Muscle layer of colon (tissue), 2 donors: Measurements from ENCODE around the gene EPHA2.
"Not testable (repeated sequence)": the region's sequence is repeated elsewhere in the genome, so short reads cannot be mapped to it uniquely, and the experiment has no call there.

Experiments used
- H3K27ac ChIP-seq: one replicate; pipeline ENCODE4 v1.7.0; 2013; ENCODE audit warnings: low read depth, mild to moderate bottlenecking, low read length, moderate library complexity
- H3K27me3 ChIP-seq, 2 donors: one replicate each; pipeline ENCODE4 v1.7.0; 2013; ENCODE audit warnings: low read length in 2 of 2, mild to moderate bottlenecking in 2 of 2; ENCODE audit not compliant: insufficient read depth in 2 of 2, control insufficient read depth in 1 of 2
- H3K36me3 ChIP-seq: one replicate; pipeline ENCODE4 v1.7.0; 2013; ENCODE audit warnings: mild to moderate bottlenecking, low read length; ENCODE audit not compliant: insufficient read depth
- H3K4me1 ChIP-seq: one replicate; pipeline ENCODE4 v1.7.0; 2013; ENCODE audit warnings: mild to moderate bottlenecking, low read length; ENCODE audit not compliant: insufficient read depth
- H3K4me3 ChIP-seq, 2 donors: one replicate each; pipeline ENCODE4 v1.7.0; 2013; ENCODE audit warnings: low read length in 2 of 2, low read depth in 1 of 2, mild to moderate bottlenecking in 1 of 2, moderate library complexity in 1 of 2
- H3K9ac ChIP-seq: one replicate; pipeline ENCODE4 v1.7.0; 2013; ENCODE audit warnings: low read length
- H3K9me3 ChIP-seq: one replicate; pipeline ENCODE4 v1.7.0; 2013; ENCODE audit warnings: mild to moderate bottlenecking, low read length
- donor health status: abdominal sarcoma.
- donor health status: Adenocarcinoma of cecum.

EPHA2 gene

DNA sequence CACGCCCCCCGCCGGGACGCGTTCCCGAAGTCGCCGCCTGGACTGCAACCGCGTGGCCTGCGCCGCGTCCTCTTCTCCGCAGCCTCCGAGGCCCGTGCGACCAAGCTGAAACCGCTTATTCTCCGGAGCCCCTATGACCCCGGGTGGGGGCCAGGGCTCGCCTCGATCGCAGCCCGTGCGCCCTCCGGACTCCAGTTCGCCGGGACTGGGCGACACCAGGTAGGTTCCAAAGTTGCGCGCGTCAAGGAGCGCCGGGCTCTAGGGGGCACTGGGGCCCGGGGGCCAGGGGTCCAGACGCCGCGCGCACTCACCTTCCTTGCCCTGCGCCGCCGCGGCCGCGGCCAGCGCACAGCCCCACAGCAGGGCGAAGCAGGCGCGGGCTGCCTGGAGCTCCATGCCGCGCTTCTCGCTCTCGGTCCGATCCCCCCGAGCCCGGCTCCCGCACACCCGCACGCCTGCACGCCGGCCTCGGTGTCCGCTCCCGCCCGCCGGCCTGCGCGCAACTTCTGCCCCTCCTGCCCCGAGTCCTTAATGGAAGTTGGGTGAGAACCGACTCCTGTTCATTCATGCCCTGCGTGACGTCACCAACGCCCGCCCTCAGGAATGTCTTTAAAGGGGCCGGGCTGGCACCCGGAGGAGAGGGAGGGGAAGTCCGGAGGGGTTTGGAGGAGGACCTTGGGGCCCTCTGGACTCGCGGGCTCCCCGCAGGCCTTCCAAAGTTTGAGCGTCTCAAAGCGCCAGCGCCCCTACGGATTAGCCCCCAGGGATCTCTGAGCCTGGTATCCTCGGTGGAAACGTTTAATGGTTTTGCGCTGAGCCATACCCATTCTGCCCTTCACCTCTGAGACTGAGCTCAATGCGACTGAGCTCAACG is at the start of gene EPHA2:
TSS of gene EPHA2 (minus strand) at position 533 of the 874 bp plus-strand sequence. CDS start at position 396, 137 bp downstream.
- Histone ChIP-seq H3K27ac (peak within 1 kb of the TSS; percentile 66), H3K36me3 (no peaks in the 10 kb centered on the region), H3K27me3 (no peaks in the 10 kb centered on the region), H3K9me3 (no peaks in the 10 kb centered on the region), H3K9ac (no peak within 1 kb of the TSS), H3K4me1 (peaks cover 30% of the 10 kb centered on the region), H3K4me3 (peak within 1 kb of the TSS; percentile 60 to 74)

DNA sequence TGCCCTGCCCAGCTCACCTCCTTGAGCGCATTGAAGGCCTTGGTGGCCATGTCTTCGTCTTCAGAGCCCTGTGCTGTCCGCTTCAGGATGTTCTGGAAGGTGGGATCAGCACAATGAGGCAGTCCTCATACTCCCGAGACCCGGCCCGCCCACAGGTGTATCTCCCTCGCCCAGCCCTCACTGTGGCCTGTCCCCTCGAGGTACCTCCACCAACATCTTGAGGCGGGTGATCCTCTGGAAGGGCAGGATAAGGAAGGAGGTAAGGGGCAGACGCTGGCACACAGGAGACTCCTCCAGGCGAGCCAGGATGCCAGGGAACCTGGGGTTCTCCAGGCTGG is 49.4 kb upstream of the EPHA2 start:
- peaks cover 5% of the 10 kb centered on the region for H3K4me1 ChIP-seq
- no peak overlapping the region for H3K9ac ChIP-seq
- no peaks in the 10 kb centered on the region for H3K27me3 ChIP-seq
- H3K27ac ChIP-seq, result no peak overlapping the region
- H3K9me3 ChIP-seq, result no peaks in the 10 kb centered on the region
- no peak overlapping the region for H3K4me3 ChIP-seq
- no peaks in the 10 kb centered on the region for H3K36me3 ChIP-seq

DNA sequence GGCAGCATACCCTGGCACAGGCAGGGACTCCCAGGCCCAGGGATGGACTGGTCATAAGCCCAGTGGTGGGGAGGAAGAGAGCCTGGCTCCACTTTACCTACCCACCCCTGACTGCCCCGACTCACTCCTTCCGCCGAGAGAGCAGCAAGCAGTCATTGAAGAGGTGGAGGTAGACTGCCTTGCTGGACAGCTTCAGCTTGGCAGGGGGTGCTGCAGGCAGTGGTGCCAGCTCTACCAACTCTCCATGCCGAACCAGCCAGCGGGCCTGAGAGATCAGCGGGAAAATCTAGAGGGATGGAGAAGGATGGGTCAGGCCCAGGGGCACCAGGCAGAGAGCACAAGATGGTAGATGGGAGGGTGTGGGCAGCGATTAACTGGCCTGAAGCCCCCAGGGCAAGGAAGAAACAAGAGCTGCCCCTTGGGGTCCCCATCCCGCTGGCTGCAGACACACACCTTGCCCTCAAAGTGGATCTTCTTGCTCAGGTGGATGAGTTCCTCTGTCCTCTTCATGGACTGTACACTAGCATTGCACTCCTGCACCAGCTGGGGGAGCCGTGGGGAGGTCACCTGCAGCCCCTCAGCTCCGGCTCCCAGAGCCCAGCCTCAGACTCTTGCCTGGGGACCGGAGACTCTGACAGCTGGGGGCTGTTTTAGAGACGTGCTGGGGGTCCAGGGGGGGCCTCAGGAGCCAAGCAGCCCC is 48.9 kb upstream of the EPHA2 start:
- no peak overlapping the region for H3K27ac ChIP-seq
- no peaks in the 10 kb centered on the region for H3K9me3 ChIP-seq

DNA sequence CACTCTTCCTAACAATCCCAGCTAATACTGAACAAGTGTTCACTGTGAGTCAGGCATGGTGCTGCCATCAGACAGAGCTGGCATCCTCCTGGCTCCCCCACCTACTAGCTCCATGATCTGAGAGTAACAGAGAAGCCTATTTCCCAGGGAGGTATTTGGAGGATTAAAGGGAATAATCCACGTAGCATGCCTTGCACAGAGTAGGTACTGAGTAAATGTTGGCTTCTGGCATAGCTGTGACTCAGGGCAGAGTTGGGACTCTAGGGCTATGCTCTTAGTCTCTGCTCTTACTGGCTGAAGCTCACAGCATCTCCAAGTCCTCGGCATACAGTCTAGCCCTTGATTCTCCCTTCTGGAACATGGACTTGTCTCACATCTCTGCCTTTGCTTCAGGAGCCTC is 48.3 kb upstream of the EPHA2 start:
- H3K27me3 ChIP-seq, result no peaks in the 10 kb centered on the region
- no peaks in the 10 kb centered on the region for H3K9me3 ChIP-seq
- H3K9ac ChIP-seq, result no peak overlapping the region
- no peak overlapping the region for H3K27ac ChIP-seq
- H3K36me3 ChIP-seq, result no peaks in the 10 kb centered on the region
- no peak overlapping the region for H3K4me3 ChIP-seq
- H3K4me1 ChIP-seq, result peaks cover 5% of the 10 kb centered on the region

More for the DNA sequence above, 48.9 kb upstream of the EPHA2 start:
- H3K27me3 ChIP-seq, result no peaks in the 10 kb centered on the region
- H3K36me3 ChIP-seq, result no peaks in the 10 kb centered on the region
- no peak overlapping the region for H3K4me3 ChIP-seq
- H3K9ac ChIP-seq, result no peak overlapping the region
- H3K4me1 ChIP-seq, result peaks cover 5% of the 10 kb centered on the region

DNA sequence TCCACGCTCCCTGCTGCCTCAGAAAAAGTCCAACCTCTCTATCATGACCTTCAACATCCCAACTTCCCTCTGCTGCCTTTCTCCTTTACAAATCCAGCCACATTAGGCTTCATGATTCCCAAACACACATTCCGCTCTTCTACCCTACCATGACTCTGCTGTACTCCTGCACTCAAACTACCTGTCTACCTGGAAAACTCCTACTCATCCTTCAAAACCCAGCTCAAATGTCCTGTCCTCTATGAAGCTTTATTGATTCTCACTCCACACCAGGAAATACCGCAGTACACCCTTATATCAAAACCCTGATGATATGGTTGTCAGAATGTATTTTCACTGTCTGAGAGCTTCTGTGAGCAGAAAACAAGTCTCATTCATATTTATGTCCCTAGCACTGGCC is 47.7 kb upstream of the EPHA2 start:
- no peak overlapping the region for H3K4me3 ChIP-seq
- no peaks in the 10 kb centered on the region for H3K27me3 ChIP-seq
- H3K9ac ChIP-seq, result no peak overlapping the region
- H3K4me1 ChIP-seq, result peaks cover 5% of the 10 kb centered on the region
- H3K9me3 ChIP-seq, result no peaks in the 10 kb centered on the region
- H3K36me3 ChIP-seq, result no peaks in the 10 kb centered on the region
- H3K27ac ChIP-seq, result no peak overlapping the region

DNA sequence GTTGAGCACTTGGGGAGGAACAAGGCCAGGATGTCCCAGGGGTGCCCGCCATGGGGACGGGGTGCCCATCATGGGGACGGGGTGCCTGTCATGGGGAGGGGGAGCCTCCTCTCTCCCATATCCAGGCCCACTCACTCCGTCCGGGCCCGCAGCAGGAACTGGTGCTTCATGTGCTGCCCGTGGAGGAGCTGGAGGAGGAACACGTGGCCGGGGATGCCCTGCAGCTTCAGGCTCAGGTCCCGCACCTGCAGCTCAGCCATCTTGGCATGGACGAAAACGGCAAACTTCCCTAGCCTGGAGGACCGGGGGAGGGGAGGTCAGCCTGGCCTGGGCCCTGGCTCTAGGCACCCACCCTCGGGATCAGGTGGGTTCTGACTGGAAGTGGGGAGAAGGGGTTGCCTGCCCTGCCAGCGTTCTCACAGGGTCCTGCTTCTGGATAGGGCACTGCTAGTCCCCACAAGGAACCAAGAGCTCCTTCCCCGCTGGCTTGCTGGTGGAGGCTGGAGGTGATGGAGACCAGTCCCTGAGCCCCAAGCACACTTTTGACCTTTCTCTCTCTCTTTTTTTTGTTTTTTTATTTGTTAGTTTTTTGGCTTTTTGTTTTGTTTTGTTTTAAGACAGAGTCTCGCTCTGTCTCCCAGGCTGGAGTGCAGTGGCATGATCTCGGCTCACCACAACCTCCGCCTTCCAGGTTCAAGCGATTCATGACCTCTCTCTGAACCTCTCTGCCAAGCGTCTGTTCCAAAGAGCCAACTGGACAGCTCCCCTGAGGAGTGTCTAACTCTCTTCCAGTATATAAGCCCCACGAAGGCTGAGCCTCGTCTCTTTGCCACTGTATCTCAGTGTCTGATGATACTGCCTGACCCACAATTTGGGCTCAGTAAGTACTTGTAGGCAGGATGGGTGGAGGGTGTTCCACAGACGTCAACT is 46.7 kb upstream of the EPHA2 start:
- Histone ChIP-seq H3K27ac (no peak overlapping the region), H3K4me1 (peaks cover 5% of the 10 kb centered on the region), H3K36me3 (no peaks in the 10 kb centered on the region), H3K27me3 (no peaks in the 10 kb centered on the region), H3K4me3 (no peak overlapping the region), H3K9ac (no peak overlapping the region), H3K9me3 (no peaks in the 10 kb centered on the region)

DNA sequence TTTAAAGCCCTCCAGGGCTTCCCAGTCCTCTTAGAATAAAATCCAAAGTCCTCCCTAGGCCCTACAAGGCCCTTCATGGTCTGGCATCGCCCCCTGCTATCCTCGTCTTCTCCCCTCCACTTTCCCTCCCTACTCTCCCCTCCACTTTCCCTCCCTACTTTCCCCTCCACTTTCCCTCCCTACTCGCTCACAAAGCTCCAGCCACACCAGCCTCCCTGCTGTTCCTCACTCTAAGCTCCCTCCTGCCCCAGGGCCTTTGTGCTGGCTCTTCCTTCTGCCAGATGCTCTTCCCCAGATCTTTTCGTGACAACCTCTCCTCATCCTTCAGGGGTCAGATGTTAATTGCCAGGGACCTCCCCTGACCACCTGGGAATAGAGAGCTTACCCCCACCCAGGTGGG is 43.8 kb upstream of the EPHA2 start:
- no peaks in the 10 kb centered on the region for H3K27me3 ChIP-seq
- no peaks in the 10 kb centered on the region for H3K36me3 ChIP-seq
- no peak overlapping the region for H3K4me3 ChIP-seq
- H3K27ac ChIP-seq, result no peak overlapping the region
- H3K9ac ChIP-seq, result no peak overlapping the region
- H3K9me3 ChIP-seq, result no peaks in the 10 kb centered on the region
- no peaks in the 10 kb centered on the region for H3K4me1 ChIP-seq

DNA sequence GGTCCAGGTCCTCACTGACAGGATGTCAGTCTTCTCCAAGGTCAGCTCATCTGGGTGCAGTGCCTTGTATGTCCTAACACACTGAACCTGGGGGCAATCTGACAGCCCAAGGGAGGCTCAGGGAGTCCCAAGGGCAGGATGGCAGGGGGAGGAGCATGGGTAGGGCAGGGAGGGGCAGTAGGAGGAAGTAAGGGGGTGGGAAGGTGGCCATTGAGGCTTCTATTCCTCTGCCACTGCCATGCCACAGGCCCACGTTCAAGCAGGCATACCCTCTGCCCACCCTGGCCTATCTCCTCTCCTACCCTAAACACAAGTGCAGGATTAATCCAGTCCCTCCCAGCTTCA is 43.3 kb upstream of the EPHA2 start:
- no peak overlapping the region for H3K27ac ChIP-seq
- H3K9ac ChIP-seq, result no peak overlapping the region
- no peaks in the 10 kb centered on the region for H3K36me3 ChIP-seq
- H3K4me3 ChIP-seq, result no peak overlapping the region
- H3K4me1 ChIP-seq, result no peaks in the 10 kb centered on the region
- no peaks in the 10 kb centered on the region for H3K9me3 ChIP-seq
- no peaks in the 10 kb centered on the region for H3K27me3 ChIP-seq

DNA sequence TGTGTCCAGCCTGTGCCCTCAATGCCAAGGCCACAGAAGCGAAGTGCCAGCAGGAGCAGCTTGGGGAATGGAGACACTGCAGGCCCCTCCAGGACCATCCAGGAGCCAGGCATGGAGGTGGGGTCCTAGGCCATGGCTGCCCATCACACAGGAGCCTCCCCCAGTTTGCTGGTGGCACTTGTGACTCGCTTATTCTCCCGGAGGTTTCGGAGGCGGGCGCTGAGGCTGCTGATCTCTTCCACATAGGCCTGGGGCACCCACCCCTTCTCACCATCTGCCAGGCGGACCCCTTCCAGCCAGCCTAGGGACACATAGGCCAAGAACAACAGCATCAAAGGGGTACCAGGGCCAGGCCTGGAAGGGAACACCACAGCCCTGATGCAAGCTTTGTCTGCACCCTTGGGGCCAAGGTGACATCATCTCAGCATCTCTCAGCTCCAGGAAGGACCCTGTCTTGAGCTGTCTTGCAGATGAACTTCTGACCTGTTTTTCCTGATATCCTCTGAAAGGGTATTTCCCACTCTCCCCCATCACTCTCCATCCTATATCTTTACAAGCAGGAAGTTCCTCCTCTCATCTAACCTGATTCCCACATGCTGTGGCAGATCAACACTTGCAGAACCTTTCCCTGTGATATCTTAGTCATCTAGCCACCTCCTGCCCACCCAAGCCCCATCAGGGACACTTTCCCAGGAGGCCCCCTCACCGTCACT is 42.7 kb upstream of the EPHA2 start:
- Histone ChIP-seq H3K4me1 (no peaks in the 10 kb centered on the region), H3K9ac (no peak overlapping the region), H3K36me3 (no peaks in the 10 kb centered on the region), H3K27ac (no peak overlapping the region), H3K9me3 (no peaks in the 10 kb centered on the region), H3K27me3 (no peaks in the 10 kb centered on the region), H3K4me3 (no peak overlapping the region)

DNA sequence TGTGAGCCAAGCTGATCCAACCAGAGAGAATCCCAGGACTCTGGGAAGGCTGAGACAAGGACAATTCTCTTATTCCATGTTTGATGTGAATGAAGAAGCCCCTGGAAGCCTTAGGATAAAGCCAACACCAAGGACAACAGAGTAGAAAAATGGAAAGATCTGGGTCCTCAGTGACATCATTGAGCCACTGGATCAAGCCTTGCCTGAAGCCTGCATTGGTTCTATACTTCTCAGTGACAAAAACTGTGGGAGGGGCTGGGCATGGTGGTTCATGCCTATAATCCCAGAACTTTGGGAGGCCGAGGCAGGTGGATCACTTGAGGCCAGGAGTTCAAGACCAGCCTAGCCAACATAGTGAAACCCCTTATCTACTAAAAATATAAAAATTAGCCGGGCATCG is 41.0 kb upstream of the EPHA2 start:
- Histone ChIP-seq H3K27ac (no peak overlapping the region), H3K9ac (no peak overlapping the region), H3K4me3 (no peak overlapping the region), H3K9me3 (no peaks in the 10 kb centered on the region), H3K4me1 (no peaks in the 10 kb centered on the region), H3K27me3 (no peaks in the 10 kb centered on the region), H3K36me3 (no peaks in the 10 kb centered on the region)

DNA sequence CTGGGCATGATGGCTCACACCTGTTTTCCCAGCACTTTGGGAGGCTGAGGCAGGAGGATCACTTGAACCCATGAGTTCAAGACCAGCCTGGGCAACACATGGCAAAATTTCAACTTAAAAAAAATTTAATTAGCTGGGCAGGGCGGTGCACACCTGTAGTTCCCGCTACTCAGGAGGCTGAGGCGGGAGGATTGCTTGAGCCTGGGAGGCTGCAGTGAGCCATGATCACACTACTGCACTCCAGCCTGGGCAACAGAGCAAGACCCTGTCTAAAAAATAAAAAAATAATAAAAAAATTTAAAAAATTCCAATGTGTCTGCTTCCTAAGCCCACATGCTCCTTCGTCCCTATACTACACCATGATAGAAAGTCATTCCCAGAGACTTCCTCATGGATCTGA is 40.3 kb upstream of the EPHA2 start:
- not testable (repeated sequence) for H3K27ac ChIP-seq, H3K9ac ChIP-seq, H3K27me3 ChIP-seq, H3K36me3 ChIP-seq, H3K4me3 ChIP-seq, H3K4me1 ChIP-seq, H3K9me3 ChIP-seq
